ENCODE results near the gene IYD.

IYD gene

GRCh38 chr6:150368762-150369161, at the start of gene IYD:
IYD (plus strand) TSS chr6:150369012; CDS start chr6:150369032, 20 bp downstream.
- DNase-seq = no peak

GRCh38 chr6:150319924-150320323, 48.9 kb upstream of the IYD start:
- DNase-seq = no peak

GRCh38 chr6:150320442-150320841, 48.4 kb upstream of the IYD start:
- no peak for DNase-seq

- DNase-seq = no peak
These were observed 46.3 kb upstream of the IYD start for GRCh38 chr6:150322466-150322871.

- DNase-seq = no peak
These were observed 45.6 kb upstream of the IYD start for GRCh38 chr6:150323205-150323604.

- no peak for DNase-seq
These were observed 44.8 kb upstream of the IYD start for GRCh38 chr6:150324044-150324443.

GRCh38 chr6:150325066-150325772, 43.6 kb upstream of the IYD start:
- DNase-seq = no peak

- DNase-seq = no peak
These were observed 41.6 kb upstream of the IYD start for GRCh38 chr6:150327117-150327774.

GRCh38 chr6:150328744-150329405, 39.9 kb upstream of the IYD start:
- no peak for DNase-seq

- DNase-seq = no peak
These were observed 37.5 kb upstream of the IYD start for GRCh38 chr6:150331344-150331743.

- no peak for DNase-seq
These were observed 35.8 kb upstream of the IYD start for GRCh38 chr6:150332939-150333584.

- no peak for DNase-seq
These were observed 35.2 kb upstream of the IYD start for GRCh38 chr6:150333585-150333941.

- DNase-seq = no peak
These were observed 33.7 kb upstream of the IYD start for GRCh38 chr6:150334790-150335783.

GRCh38 chr6:150336299-150336698, 32.5 kb upstream of the IYD start:
- no peak for DNase-seq

GRCh38 chr6:150336708-150337107, 32.1 kb upstream of the IYD start:
- no peak for DNase-seq

- DNase-seq = no peak
These were observed 26.7 kb upstream of the IYD start for GRCh38 chr6:150342126-150342525.

- no peak for DNase-seq
These were observed 25.4 kb upstream of the IYD start for GRCh38 chr6:150343434-150343833.

GRCh38 chr6:150345781-150346180, 23.0 kb upstream of the IYD start:
- DNase-seq = no peak

GRCh38 chr6:150346346-150346745, 22.5 kb upstream of the IYD start:
- no peak for DNase-seq

- DNase-seq = no peak
These were observed 21.0 kb upstream of the IYD start for GRCh38 chr6:150347845-150348244.

GRCh38 chr6:150349546-150349945, 19.3 kb upstream of the IYD start:
- DNase-seq = no peak

Measured in CD4-positive, alpha-beta T cell treated with Interleukin-15 for 1 hour (primary cell).